Spleen (tissue), 11 donors: ENCODE results near the gene GMDS. TPM values are rescaled to one million over a fixed set of nuclear protein-coding genes. Genes with fewer than 3 reads are reported as not detected.

ENCODE experiments used
- DNase-seq: peaks from one replicate; pipeline ENCODE4 v3.0.0-alpha.2; 2020
- H3K27ac ChIP-seq, 8 donors: fragments of 200-600 bp; sonication (generic) in 7 of 8; 1 replicate in 4 of 8; 2 replicates in 4 of 8; pipeline versions ENCODE4 v1.5.0 to v1.8.0; 2016 to 2021; ENCODE audit warnings: inconsistent platforms in 4 of 8, mild to moderate bottlenecking in 4 of 8, moderate library complexity in 1 of 8
- H3K27me3 ChIP-seq, 7 donors: fragments of 200-600 bp; sonication (generic) in 6 of 7; replicated peaks in 1 of 7; 1 replicate in 4 of 7; 2 replicates in 3 of 7; pipeline versions ENCODE4 v1.5.0 to v1.8.0; 2016 to 2021; ENCODE audit warnings: inconsistent platforms in 3 of 7, mild to moderate bottlenecking in 1 of 7
- H3K36me3 ChIP-seq, 6 donors: fragments of 200-600 bp; sonication (generic) in 5 of 6; 1 replicate in 4 of 6; 2 replicates in 2 of 6; pipeline versions ENCODE4 v1.5.0 to v1.8.0; 2016 to 2021; ENCODE audit warnings: inconsistent platforms in 2 of 6
- H3K4me1 ChIP-seq, 6 donors: fragments of 200-600 bp; sonication (generic) in 5 of 6; 1 replicate in 3 of 6; 2 replicates in 3 of 6; pipeline versions ENCODE4 v1.5.0 to v1.8.0; 2016 to 2021; ENCODE audit warnings: inconsistent platforms in 3 of 6
- H3K4me3 ChIP-seq, 8 donors: fragments of 200-600 bp; sonication (generic) in 7 of 8; 1 replicate in 4 of 8; 2 replicates in 4 of 8; pipeline versions ENCODE4 v1.5.0 to v1.8.0; 2016 to 2021; ENCODE audit warnings: inconsistent platforms in 4 of 8, mild to moderate bottlenecking in 4 of 8, moderate library complexity in 2 of 8
- H3K9me3 ChIP-seq, 8 donors: fragments of 200-600 bp; sonication (generic) in 7 of 8; 1 replicate in 4 of 8; 2 replicates in 4 of 8; pipeline versions ENCODE4 v1.5.0 to v1.8.0; 2016 to 2021; ENCODE audit warnings: inconsistent platforms in 4 of 8
- CTCF ChIP-seq, 11 experiments: fragments of 200-600 bp in 7 of 11; fragments of 450-650 bp in 4 of 11; sonication (generic) in 4 of 11; IDR thresholded peaks in 8 of 11; conservative IDR thresholded peaks in 3 of 11; 1 replicate in 7 of 11; 2 replicates in 4 of 11; pipeline versions ENCODE4 v1.4.0 to v1.8.0; 2016 to 2021; ENCODE audit warnings: antibody characterized with exemption in 11 of 11, inconsistent platforms in 4 of 11, mild to moderate bottlenecking in 1 of 11
- POLR2A ChIP-seq, 3 donors: fragments of 450-650 bp; IDR thresholded peaks; one replicate each; pipeline ENCODE4 v1.5.1; 2017; ENCODE audit warnings: antibody characterized with exemption in 3 of 3, mild to moderate bottlenecking in 1 of 3
- POLR2AphosphoS5 ChIP-seq, 3 donors: sonication (generic); formaldehyde crosslinking; IDR thresholded peaks; one replicate each; pipeline ENCODE4 v1.5.1; 2017; ENCODE audit warnings: antibody characterized with exemption in 3 of 3
- WGBS, 5 donors: extraction: QIAGEN DNeasy Blood & Tissue Kit in 3 of 5; methylation state at CpG; one replicate each; pipeline versions ENCODE4 v1.1.5 to v1.1.7; 2013 to 2018; 5-methylcytosine and 5-hydroxymethylcytosine counted together
- intact Hi-C: fragments of 100-400 bp; cut with DNase I; formaldehyde crosslinking; loops from one replicate; pipeline ENCODE4 v1.15.0; 2023; ENCODE audit warnings: low total_unique reads
- polyA plus RNA-seq, 3 donors: library from polyadenylated mRNA; stranded (reverse); fragments of 200-250 nt; gene quantifications; one replicate each; pipeline ENCODE4 v1.2.1, GENCODE V29; 2013
- total RNA-seq, 7 donors: library from RNA; depleted of rRNA in 3 of 7; stranded (reverse); fragments of >200 nt in 3 of 7; fragmentation: NEBNext Ultra II Directional in 4 of 7; extraction: Animal tissue kit (Norgen Biotek cat#: 25700) in 4 of 7; gene quantifications; one replicate each; pipeline versions ENCODE4 v1.1.0 to v1.2.1, GENCODE V29; 2016 to 2021
- donor health status: healthy with polysubstance abuse.
- donor health status: DM: no; HTN: no; CAD: no; lungs with moderate emphysema.
- donor health status: DM: no; HTN: no; CAD: no.
- donor health status: Bipolar disorder and iron deficiency.
- donor health status: healthy.
- donor health status: DM: no; HTN: no; CAD: no.
- donor health status: DM: yes; HTN: yes; CAD: no.

GMDS gene
- total and polyA plus RNA-seq, 10 donors = 9.1 to 30.8 (median 17.7) TPM

GRCh38 chr6:1609041-1609647, 636.3 kb downstream of the GMDS start:
- H3K9me3 ChIP-seq = peaks cover 0 to 5% (median 0%) of the 10 kb centered on the region in 8 donors
- no peaks in the 10 kb centered on the region for H3K36me3 ChIP-seq
- H3K4me1 ChIP-seq = peaks cover 29 to 96% (median 77%) of the 10 kb centered on the region in 6 donors
- peak overlapping the region; percentile 18 to 79 (median 65) for H3K4me3 ChIP-seq
- no peak for TF ChIP-seq POLR2A (IDR thresholded peaks at IDR 0.05)
- no peak for TF ChIP-seq CTCF (IDR thresholded peaks at IDR 0.05 in 8 of 11, conservative IDR thresholded peaks at IDR 0.05 in 3 of 11)
- TF ChIP-seq POLR2AphosphoS5 (IDR thresholded peaks at IDR 0.05) = no peak
- intact Hi-C loops = no loop called here
- peaks cover 21 to 100% (median 96%) of the 10 kb centered on the region in 7 donors for H3K27me3 ChIP-seq
- 2% methylated on average over 51 to 58 of the region's 58 CpGs for WGBS, 5 donors
- H3K27ac ChIP-seq = peak overlapping the region in 1 of 8 donors; percentile 41
- DNase-seq = peak; percentile 79

GRCh38 chr6:1608222-1609040, 637.0 kb downstream of the GMDS start:
- DNase-seq = no peak

GRCh38 chr6:1607516-1608221, 637.7 kb downstream of the GMDS start:
- TF ChIP-seq POLR2A (IDR thresholded peaks at IDR 0.05) (no peak), POLR2AphosphoS5 (IDR thresholded peaks at IDR 0.05) (no peak), CTCF (IDR thresholded peaks at IDR 0.05 in 8 of 11, conservative IDR thresholded peaks at IDR 0.05 in 3 of 11) (no peak)
- H3K27ac ChIP-seq = no peak overlapping the region
- peak overlapping the region in 1 of 8 donors; percentile 39 for H3K4me3 ChIP-seq
- DNase-seq = no peak
- 3 to 9% (median 6%) methylated on average over 25 to 32 of the region's 32 CpGs for WGBS, 5 donors
- no peaks in the 10 kb centered on the region for H3K36me3 ChIP-seq
- H3K4me1 ChIP-seq = peaks cover 26 to 85% (median 70%) of the 10 kb centered on the region in 6 donors
- intact Hi-C loops = no loop called here
- no peaks in the 10 kb centered on the region for H3K9me3 ChIP-seq
- peaks cover 19 to 100% (median 91%) of the 10 kb centered on the region in 7 donors for H3K27me3 ChIP-seq

More at GRCh38 chr6:1608222-1609040, 637.0 kb downstream of the GMDS start:
- peaks cover 26 to 93% (median 72%) of the 10 kb centered on the region in 6 donors for H3K4me1 ChIP-seq
- H3K27ac ChIP-seq = no peak overlapping the region
- H3K27me3 ChIP-seq = peaks cover 19 to 100% (median 96%) of the 10 kb centered on the region in 7 donors
- TF ChIP-seq POLR2A (IDR thresholded peaks at IDR 0.05) (no peak), POLR2AphosphoS5 (IDR thresholded peaks at IDR 0.05) (peak in 1 of 3 donors; percentile 40)
- intact Hi-C loops = no loop called here
- no peaks in the 10 kb centered on the region for H3K36me3 ChIP-seq
- no peaks in the 10 kb centered on the region for H3K9me3 ChIP-seq
- H3K4me3 ChIP-seq = peak overlapping the region in 4 of 8 donors; percentile 65 to 79 (median 66)
- WGBS, 5 donors = 5 to 9% (median 8%) methylated on average over 52 to 59 of the region's 59 CpGs

GRCh38 chr6:1606780-1607515, 638.5 kb downstream of the GMDS start:
- Histone ChIP-seq H3K4me1 (peaks cover 22 to 78% (median 65%) of the 10 kb centered on the region in 6 donors), H3K4me3 (peak overlapping the region in 1 of 8 donors; percentile 39), H3K27me3 (peaks cover 19 to 100% (median 91%) of the 10 kb centered on the region in 7 donors), H3K36me3 (no peaks in the 10 kb centered on the region), H3K27ac (no peak overlapping the region), H3K9me3 (no peaks in the 10 kb centered on the region)
- no peak for TF ChIP-seq POLR2A (IDR thresholded peaks at IDR 0.05)
- no peak for TF ChIP-seq POLR2AphosphoS5 (IDR thresholded peaks at IDR 0.05)
- no peak for TF ChIP-seq CTCF (IDR thresholded peaks at IDR 0.05 in 8 of 11, conservative IDR thresholded peaks at IDR 0.05 in 3 of 11)
- 6 to 12% (median 11%) methylated on average over 22 of the region's 22 CpGs for WGBS, 5 donors
- intact Hi-C loops = no loop called here
- peak; percentile 68 for DNase-seq
